HG03520 (cell line): ENCODE data around the gene OCA2.
"Not testable (repeated sequence)": the region's sequence is repeated elsewhere in the genome, so short reads cannot be mapped to it uniquely, and the experiment has no call there.

Experiments used
- ATAC-seq: cut with Tn5 transposase; IDR thresholded peaks from one replicate; pipeline ENCODE4 v1.9.1; 2021; ENCODE audit warnings: mild to moderate bottlenecking, moderate library complexity; ENCODE audit not compliant: unreplicated experiment

The OCA2 gene

DNA sequence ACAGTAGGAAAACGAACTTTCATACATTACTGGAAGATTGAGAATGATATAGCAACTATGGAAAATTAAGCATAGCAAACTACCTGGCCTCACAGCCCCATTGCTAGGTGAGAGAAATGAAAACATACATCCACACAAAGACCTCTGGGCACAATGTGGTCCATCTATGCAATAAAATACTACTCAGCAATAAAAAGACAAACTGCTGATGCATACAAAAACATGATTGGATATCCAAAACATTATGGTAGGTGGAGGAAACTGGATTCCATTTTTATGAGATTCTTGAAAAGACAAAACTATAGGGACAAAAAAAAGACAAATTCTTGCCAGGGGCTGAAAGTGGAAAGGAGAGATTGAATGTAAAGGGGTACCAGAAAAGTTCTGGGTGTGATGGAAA, 308.8 kb downstream of the OCA2 start:
- no peak for ATAC-seq

DNA sequence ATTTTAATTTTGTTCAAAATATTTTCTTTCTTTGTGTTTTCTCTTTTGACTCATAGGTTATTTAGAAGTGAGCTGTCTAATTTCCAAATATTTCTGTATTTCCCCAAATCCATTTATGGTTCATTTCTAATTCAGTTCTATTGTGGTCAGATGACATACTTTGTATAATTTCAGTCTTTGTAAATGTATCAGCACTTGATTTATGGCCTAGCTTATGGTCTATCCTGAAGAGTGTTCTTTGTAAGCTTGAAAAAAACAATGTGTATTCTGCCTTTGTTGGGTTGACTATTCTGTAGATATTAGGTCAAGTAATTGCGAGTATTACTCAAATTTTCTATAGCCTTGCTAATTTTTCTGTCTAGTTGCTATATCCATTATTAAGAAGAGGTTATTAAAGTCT, 311.2 kb downstream of the OCA2 start:
- no peak for ATAC-seq

DNA sequence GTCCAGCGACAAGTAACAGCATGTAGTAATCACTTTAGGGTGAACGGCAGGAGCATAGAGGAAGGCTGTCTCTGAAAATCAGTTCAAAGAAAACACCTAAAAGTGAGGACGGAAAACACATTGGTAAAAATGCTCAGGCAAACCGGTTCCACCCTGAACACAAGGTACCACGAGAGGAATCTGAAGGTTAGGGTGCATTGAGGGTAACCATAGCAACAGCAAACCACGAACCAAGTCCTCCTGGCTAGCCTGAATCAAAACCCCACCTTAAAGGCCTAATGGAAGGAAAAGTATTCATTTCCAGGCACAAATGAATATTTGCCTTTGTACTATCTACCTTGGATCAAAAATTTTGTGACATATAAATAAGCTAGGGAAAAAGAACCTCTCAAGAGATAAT, 315.0 kb downstream of the OCA2 start:
- no peak for ATAC-seq

DNA sequence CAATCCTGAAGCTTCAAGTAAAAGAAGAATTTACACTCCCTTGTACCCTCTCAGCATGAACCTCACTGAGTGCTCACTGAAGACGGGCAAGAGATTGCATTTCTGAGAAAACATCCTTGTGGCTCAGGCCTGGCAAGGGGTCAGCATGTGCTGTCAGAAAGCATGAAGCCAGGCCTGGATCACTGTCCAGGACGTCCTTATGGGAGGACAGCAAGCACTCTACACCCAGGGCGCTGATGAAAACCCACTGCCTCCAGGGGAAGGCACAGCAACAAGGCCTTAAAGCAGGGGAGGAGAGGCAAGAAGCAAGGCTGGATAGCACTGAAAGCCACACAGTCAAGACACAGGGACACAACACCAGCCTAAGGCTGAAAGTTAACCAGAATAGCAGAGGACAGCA, 315.4 kb downstream of the OCA2 start:
- ATAC-seq, result no peak

DNA sequence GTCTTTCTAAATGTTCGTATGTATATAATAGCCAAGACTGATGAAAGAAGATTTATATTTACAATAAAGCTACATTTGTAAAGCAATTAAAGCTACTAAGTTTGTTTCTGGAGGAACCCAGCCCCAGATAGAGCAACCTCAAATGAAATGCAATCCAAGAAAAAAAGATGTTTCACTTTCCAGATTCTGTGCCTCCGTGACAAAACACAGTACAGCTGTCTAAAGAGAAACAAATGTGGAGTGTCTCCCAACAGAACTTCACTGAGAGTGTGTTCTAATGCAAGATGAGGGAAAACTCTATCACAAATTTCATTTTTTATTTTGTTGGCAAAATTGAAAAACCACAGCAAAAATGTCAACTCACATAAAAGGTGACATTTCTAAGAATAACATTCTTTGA, 317.0 kb downstream of the OCA2 start:
- ATAC-seq, result no peak

DNA sequence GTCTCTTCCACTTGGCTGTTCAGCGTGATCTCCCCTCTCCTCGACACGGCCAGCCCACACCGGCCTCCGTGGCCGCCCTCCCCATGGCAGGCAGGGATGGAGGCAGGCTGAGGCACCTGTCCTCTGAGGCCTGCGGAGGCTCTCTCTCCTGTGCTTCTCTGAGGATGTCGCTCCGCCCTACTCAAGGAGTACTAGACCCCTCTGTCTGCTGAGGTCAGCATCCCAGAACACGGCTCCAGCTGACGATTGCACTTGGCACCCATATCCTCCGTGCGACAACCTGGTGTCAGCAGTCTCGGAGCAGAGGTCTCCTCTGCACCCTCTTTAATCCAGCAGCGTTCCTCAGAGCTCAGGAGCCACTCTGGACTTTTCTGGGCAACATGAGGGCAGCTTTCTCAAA, 322.6 kb downstream of the OCA2 start:
- no peak for ATAC-seq

DNA sequence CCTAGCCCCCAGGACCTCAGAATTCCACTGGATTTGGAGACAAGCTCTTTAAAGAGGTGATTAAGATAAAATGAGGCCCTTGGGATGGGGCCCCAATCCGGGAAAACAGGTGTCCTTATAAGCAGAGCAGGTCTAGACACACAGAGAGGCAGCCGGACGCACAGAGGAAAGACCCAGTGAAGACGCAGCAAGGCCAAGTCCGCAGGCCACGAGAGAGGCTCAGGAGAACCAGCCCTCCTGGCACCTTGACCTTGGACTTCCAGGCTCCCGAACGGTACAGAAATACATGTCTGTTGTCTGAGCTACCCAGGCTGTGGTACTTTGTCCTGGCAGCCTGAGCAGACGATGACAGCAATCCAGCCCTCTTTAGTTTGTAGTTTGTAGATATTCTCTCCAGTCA, 324.5 kb downstream of the OCA2 start:
- ATAC-seq, result no peak

DNA sequence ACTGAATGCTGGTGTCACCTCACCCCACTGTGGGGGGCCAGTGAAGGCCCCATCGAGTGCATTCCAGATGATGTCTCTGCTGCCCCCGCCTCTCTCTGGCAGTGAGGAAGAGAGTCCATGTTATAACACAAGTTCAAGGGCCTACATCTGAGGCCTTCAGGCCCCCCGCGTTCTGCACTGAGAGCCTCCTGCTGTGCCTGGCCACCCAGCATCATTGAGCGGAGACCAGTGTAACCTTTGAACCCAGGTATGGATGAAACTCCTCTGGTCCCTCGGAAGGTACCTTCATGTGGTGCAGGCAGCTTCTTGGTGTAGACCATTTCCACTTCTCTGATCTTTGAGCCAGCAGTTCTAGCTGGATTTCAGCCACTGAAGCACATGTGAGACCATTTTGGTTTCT, 324.9 kb downstream of the OCA2 start:
- no peak for ATAC-seq

DNA sequence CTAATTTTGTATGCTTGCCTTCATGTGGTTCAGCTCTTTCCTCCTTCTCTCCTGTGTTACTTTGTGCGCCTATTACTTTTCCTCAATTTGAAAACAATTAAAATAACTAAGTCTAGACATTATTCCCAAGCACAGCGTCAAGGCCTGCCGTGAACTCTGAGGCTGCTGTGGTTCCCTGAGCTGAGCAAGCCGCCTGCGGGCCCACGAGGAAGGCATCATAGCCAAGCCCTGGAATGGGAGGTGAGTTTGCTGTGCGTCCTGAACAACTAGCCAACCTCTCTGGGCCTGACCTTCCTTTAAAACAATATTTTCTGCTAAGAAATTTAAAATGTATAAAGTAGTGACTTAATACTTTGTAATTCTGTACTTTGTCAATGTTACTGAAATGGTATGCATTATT, 327.2 kb downstream of the OCA2 start:
- ATAC-seq, result no peak

DNA sequence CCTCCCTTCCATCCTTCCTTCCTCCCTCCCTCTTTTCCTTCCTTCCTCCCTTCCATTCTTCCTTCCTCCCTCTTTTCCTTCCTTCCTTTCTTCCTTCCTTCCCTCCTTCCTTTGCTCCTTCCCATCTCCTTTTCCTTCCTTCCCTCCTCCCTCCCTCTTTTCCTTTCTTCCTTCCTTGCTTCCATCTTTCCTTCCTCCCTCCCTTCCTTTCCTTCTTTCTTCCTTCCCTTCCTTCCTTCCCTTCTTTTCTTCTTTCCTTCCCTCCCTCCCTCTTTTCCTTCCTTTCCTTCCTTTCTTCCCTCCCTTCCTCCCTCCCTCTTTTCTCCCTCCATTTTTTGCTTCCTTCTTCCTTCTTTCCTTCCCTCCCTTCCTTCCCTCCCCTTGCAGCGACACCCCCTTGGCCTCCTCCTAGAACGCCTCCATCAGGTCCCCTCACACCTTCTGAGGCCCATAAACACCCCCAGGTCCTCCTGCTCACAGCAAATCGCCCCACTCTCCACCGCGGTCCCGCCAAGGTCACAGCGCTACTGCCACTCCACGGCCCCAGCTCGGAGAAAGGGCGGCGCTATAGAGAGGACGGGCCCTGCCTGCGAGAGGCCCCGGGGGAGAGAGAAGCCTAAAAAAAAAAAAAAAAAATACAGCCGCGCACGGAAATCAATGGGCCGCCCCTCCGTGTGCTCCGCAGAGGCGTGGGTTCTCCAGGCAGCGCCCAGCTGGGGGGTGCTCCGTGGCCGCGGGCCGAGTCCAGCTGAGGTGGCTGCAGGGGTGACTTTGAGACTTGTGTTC, 328.2 kb downstream of the OCA2 start:
- no peak for ATAC-seq

DNA sequence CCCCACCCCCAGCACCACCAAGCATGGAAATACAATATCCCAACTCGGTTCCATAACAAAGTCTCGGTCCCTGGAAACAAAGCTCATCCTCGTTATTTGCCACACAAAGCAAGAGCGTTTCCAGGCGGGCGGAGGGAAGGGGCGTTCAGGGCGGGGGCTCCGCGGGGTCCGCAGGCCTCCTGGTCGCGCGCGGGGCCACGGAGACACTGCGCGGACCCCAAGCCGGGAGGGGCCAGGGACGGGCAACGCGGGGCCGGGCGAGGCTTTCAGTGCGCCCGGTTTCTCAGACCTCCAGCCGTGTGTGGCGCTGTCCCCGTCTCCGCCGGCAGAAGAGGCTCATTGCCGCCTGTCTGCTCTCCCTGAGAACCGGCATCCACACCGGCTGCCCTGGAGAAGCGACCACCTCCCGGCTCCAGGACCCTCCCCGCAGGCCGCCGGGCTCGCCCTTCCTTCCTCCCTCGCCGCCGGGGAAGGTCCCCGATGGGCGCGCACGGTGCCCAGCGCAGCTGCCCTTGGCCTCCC, 329.0 kb downstream of the OCA2 start:
- no peak for ATAC-seq

DNA sequence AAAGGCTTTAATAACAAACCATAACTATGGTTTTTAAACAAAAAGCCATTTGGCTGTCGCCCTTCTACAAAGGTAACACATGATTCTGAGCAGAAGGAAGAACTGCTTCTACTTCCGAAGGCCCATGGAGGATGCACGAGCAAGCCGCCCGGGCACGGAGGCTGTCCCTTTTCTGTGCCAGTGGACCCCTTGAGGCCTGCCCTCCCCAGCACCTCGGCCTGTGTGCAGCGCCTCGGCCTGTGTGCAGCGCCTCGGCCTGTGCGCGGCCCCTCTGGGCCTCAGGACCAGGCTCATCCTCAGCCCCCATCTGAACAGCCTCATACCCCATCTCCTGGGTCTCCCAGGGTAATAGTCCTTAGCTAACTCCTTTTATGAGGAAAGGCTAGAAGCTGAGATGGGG, 329.5 kb downstream of the OCA2 start:
- no peak for ATAC-seq

DNA sequence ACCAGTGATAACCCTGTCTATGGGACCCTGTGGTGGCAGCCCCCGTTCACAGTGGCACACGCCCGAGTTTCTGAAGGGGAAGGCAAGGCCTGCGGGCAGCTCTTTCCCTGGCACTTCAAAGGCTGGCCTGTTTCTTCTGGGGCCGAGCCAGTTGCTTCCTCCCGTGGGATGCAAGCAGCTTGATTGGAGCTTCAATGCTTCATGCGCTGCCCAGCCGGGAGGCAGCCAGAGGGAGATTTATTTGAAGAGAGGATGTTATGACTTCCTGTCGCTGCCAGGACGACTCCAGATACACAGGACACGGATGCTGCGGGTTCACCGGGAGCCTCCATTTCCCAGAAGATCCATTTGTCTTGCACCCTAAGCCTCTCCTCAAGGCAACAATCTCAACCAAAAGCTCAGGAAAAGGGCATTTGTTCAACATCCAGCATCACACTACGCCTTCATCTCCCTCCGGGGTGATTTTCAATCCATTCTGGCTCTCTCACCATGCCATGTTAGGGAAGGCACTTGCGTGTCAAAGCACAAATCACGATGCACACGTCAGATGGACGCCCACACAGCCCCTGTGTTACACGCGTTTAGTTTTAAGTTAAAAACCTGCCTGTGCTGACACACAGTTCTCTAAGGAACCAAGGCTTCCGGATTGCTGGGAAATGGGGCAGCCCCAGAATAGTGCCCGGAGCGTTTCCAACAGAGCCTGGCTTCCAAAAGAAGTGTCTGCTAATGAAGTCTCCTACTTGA, 330.2 kb downstream of the OCA2 start:
- ATAC-seq, result no peak

DNA sequence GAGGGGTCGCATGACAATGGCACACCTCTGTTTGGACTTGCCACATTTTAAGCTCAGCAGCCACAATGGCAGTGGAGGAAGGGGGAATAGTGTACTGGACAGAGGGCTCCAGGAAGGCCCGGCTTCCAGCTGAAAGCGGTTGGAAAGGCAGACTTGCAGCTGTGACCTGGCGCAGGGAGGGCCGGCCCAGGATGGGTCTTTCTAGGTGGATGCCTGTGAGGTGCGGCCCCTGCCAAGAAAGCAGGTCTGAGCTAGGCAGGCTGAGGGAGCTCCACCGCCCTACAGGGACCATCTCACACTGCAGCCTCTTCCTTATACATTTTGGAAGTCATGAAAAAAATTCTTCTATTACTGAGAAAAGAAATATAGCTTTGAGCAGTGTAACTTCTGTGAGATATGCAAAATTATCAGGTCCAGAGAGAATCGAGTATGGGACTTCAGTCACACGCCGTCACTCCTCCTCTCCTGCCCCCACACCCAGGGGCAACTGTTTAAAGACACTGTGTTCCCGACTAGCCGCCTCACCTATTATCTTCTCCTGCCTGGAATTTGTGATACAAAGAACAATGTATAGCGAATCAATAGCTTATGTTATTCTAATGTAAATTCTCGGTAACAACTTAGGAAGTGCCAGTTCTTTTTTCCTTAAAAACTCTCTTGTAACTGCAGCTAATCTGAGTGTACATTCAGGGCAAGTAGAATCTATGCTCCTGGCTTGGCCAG, 331.0 kb downstream of the OCA2 start:
- no peak for ATAC-seq

DNA sequence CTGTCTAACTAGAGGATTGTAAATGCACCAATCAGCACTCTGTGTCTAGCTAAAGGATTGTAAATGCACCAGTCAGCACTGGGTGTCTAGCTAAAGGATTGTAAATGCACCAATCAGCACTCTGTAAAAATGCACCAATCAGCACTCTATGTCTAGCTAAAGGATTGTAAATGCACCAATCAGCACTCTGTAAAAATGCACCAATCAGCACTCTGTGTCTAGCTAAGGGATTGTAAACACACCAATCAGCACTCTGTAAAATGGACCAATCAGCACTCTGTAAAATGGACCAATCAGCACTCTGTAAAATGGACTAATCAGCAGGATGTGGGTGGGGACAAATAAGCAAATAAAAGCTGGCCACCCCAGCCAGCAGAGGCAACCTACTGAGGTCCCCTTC, 331.7 kb downstream of the OCA2 start:
- ATAC-seq, result not testable (repeated sequence)

DNA sequence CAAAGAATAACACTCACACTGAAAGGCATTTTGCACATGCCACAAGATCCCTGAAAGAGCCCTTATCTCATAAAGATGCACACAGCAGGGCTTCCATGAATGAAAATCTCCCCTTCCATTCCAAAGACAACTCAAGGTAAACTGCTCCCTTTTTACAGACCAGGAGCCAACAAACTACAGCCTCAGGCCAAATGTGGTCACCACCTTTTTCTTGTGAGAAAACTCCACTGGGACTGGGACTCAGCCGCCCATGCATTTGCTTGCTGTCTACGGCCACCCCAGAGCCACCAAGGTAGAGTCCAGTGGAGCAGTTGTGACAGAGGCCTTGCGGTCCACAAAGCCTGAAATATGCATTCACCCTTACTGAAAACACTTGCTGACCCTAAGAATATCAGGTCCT, 334.8 kb downstream of the OCA2 start:
- no peak for ATAC-seq

DNA sequence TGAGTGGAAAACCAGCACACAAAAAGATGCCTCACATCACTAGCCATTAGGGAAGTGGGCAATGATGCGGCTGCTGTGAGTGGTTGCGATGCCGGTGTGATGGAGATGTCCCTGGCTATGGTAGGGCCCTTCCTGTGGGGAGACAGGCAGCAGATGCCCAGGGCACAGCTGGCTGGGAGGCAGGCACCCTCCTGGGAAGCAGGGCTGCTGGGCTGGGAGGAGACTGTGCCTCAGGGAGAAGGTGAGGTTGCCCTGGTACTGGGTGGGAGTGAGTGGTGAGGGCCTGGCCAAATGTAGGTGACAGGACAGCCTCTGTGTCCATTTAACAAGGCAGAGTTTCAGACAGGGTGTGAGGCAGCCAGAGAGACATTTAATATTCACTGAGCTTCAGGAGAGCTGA, 335.6 kb downstream of the OCA2 start:
- ATAC-seq, result no peak

DNA sequence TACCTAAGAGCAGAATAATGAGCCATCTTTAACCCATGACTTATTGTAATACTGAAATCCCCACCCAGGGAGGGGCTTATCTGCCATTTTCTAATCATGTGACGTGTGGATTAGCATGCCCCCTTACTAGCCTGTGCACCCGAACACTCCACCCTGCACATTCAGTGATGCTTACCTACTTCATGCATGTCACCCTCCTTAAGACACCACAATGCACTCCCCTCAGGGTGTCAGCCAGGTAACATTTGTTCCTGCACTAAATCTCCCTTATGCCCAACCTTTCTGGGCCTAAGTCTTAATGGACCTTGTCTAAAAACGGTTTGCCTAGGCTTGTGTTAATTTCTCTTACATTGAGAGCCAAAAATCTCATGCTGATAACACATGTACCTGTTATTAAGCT, 336.6 kb downstream of the OCA2 start:
- no peak for ATAC-seq

DNA sequence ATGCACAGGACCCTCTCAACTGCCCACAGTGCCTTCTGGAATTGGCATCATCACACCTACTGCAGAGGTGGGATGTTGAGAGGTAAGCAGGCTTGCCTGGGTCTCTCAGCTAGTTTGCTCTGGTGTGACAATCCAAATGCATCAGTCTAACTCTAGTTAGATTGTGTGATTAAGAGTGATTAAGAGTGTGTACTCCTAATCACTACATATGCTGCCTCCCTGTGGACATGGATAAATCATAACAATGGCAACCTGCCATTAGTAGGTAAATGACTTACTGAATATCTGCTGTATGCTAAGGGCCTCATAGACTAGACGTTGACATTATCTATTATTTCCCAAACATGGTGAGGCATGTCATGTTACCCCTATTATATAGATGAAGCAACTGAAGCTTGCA, 342.1 kb downstream of the OCA2 start:
- no peak for ATAC-seq

DNA sequence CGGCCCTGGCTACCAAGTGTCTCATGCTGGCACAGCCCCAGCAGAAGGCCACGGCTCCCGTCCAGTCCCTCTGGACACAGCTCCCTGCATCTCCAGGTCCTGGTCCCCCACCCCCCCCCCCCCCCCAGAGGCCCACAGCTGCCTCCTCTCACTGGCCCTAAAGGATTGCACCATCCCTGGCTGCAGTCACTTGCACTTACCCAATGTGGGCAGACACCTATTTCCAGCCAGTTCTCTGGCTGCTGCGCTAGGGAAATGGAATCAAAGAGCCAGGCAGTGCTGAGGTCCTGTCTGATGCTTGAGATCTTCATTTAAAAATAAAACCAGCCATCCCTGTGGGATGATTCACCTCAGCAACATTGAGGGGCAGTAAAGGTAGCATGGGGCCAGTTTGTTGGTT, 346.4 kb downstream of the OCA2 start:
- no peak for ATAC-seq

DNA sequence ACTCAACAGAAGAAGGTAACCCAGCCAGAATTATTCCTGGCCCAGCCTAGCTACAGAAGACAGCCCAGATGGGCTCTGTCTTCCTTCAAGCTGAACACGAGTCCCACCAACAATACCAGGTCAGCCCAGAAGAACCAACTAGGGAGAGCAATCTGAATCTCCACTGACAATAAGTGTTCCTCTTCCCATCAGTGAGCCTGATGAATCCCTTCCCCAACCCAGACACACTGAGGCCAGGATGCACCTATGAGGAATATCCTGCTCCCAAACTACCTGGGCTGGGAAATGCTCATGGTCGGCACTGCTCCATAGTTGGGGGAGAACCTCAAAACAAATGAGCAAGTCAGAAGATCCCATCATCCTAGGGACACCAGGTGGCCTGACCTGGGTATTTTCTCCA, 351.1 kb downstream of the OCA2 start:
- no peak for ATAC-seq
